Neural crest cell (in vitro differentiated cells): ENCODE results near the gene IFT122. TPM values are rescaled to one million over a fixed set of nuclear protein-coding genes. Genes with fewer than 3 reads are reported as not detected.

Experiments
- DNase-seq: peaks from one replicate; pipeline ENCODE4 v3.0.0; 2021; ENCODE audit warnings: low read depth, mixed read lengths, low spot score
- H3K27ac Mint-ChIP-seq: one replicate; pipeline ENCODE4 v1.8.0; 2021; ENCODE audit warnings: mild to moderate bottlenecking, mixed read lengths; ENCODE audit not compliant: unreplicated experiment
- H3K27me3 Mint-ChIP-seq: 2 replicates; pipeline ENCODE4 v1.8.0; 2021; ENCODE audit warnings: low read depth, mild to moderate bottlenecking, mixed read lengths
- H3K36me3 Mint-ChIP-seq: 2 replicates; pipeline ENCODE4 v1.8.0; 2021; ENCODE audit warnings: low read depth, mild to moderate bottlenecking, mixed read lengths
- H3K4me1 Mint-ChIP-seq: 2 replicates; pipeline ENCODE4 v1.8.0; 2021; ENCODE audit warnings: mixed read lengths
- H3K4me3 Mint-ChIP-seq: one replicate; pipeline ENCODE4 v1.8.0; 2021; ENCODE audit warnings: mild to moderate bottlenecking, mixed read lengths
- H3K9me3 Mint-ChIP-seq: 2 replicates; pipeline ENCODE4 v1.8.0; 2021; ENCODE audit warnings: mixed read lengths
- CTCF ChIP-seq: fragments of 200-600 bp; sonication (generic); conservative IDR thresholded peaks from 2 replicates; pipeline ENCODE4 v1.5.0; 2021; ENCODE audit warnings: antibody characterized with exemption, mild to moderate bottlenecking
- total RNA-seq: library from RNA; stranded (reverse); gene quantifications from 2 replicates; pipeline ENCODE4 v1.2.1, GENCODE V29; 2021

The IFT122 gene
- total RNA-seq, 1 donor from 2014 or later: 44.9 TPM

GRCh38 chr3:129522953-129523352 lies 82.9 kb downstream of the IFT122 start:
- H3K4me1 Mint-ChIP-seq: peaks cover 11% of the 10 kb centered on the region
- no peak overlapping the region for H3K4me3 Mint-ChIP-seq
- no peak for TF ChIP-seq CTCF

GRCh38 chr3:129524081-129524480 lies 84.1 kb downstream of the IFT122 start:
- TF ChIP-seq CTCF: no peak
- Mint-ChIP-seq H3K27ac (no peak overlapping the region), H3K27me3 (no peaks in the 10 kb centered on the region), H3K4me1 (peaks cover 11% of the 10 kb centered on the region), H3K4me3 (no peak overlapping the region), H3K36me3 (no peaks in the 10 kb centered on the region), H3K9me3 (no peaks in the 10 kb centered on the region)
- no peak for DNase-seq

More at GRCh38 chr3:129522953-129523352, 82.9 kb downstream of the IFT122 start:
- DNase-seq: no peak
- H3K27ac Mint-ChIP-seq: no peak overlapping the region
- H3K36me3 Mint-ChIP-seq: no peaks in the 10 kb centered on the region
- no peaks in the 10 kb centered on the region for H3K9me3 Mint-ChIP-seq
- no peaks in the 10 kb centered on the region for H3K27me3 Mint-ChIP-seq

- no peaks in the 10 kb centered on the region for H3K27me3 Mint-ChIP-seq
Observed at GRCh38 chr3:129525341-129525968, 85.4 kb downstream of the IFT122 start.

GRCh38 chr3:129526121-129526900 lies 86.3 kb downstream of the IFT122 start:
- no peak overlapping the region for H3K27ac Mint-ChIP-seq
- DNase-seq: no peak
- H3K4me1 Mint-ChIP-seq: peaks cover 9% of the 10 kb centered on the region
- no peak for TF ChIP-seq CTCF
- no peaks in the 10 kb centered on the region for H3K9me3 Mint-ChIP-seq
- no peak overlapping the region for H3K4me3 Mint-ChIP-seq
- no peaks in the 10 kb centered on the region for H3K27me3 Mint-ChIP-seq
- no peaks in the 10 kb centered on the region for H3K36me3 Mint-ChIP-seq

More at GRCh38 chr3:129525341-129525968, 85.4 kb downstream of the IFT122 start:
- Mint-ChIP-seq H3K27ac (no peak overlapping the region), H3K4me1 (peaks cover 12% of the 10 kb centered on the region), H3K36me3 (no peaks in the 10 kb centered on the region), H3K9me3 (no peaks in the 10 kb centered on the region), H3K4me3 (no peak overlapping the region)
- no peak for DNase-seq
- TF ChIP-seq CTCF: no peak

- no peak for TF ChIP-seq CTCF
- Mint-ChIP-seq H3K9me3 (no peaks in the 10 kb centered on the region), H3K36me3 (no peaks in the 10 kb centered on the region), H3K27ac (no peak overlapping the region), H3K4me3 (no peak overlapping the region), H3K4me1 (peaks cover 5% of the 10 kb centered on the region), H3K27me3 (no peaks in the 10 kb centered on the region)
- DNase-seq: no peak
Observed at GRCh38 chr3:129527262-129527661, 87.2 kb downstream of the IFT122 start.
